HG03342 (cell line): ENCODE results near the gene DENND6B.
A peak's percentile ranks its signal among the peaks of the same experiment; 100 is the strongest.
"Not testable (repeated sequence)": the region's sequence is repeated elsewhere in the genome, so short reads cannot be mapped to it uniquely, and the experiment has no call there.

ENCODE experiments used
- ATAC-seq: cut with Tn5 transposase; IDR thresholded peaks from one replicate; pipeline ENCODE4 v1.9.1; 2021; ENCODE audit warnings: mild to moderate bottlenecking, moderate library complexity; ENCODE audit not compliant: unreplicated experiment

Gene DENND6B

DNA sequence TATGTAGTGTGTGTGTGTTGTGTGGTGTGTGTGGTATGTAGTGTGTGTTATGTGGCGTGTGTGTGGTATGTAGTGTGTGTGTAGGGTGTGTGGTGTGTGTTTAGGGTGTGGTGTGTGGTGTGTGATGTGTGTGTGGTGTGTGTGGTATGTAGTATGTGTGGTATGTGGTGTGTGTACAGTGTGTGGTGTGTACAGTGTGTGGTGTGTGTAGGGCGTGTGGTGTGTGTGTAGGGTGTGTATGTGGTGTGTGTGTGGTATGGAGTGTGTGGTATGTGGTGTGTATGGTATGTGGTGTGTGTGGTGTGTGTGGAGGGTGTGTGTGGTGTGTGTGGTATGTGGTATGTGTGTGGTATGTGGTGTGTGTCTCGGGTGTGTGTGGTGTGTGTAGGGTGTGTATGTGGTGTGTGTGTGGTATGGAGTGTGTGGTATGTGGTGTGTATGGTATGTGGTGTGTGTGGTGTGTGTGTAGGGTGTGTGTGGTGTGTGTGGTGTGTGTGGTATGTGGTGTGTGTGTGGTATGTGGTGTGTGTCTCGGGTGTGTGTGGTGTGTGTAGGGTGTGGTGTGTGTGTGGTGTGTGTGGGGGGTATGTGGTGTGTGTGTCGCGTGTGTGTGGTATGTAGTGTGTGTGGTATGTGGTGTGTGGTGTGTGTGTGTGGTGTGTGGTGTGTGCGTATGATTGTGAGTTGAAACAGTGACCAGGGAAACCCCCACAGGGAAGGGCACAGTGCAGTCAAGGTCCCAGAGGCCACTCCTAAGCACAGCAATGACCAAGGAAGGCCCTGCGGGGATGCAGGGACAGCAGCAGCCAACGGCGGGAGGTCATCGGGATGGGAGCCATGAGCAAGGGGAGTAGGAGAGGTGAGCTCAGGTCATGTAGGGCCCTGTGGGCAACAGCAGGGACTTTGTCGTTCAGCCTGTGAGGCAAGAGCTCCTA is 13.4 kb upstream of the DENND6B start:
- no peak for ATAC-seq

DNA sequence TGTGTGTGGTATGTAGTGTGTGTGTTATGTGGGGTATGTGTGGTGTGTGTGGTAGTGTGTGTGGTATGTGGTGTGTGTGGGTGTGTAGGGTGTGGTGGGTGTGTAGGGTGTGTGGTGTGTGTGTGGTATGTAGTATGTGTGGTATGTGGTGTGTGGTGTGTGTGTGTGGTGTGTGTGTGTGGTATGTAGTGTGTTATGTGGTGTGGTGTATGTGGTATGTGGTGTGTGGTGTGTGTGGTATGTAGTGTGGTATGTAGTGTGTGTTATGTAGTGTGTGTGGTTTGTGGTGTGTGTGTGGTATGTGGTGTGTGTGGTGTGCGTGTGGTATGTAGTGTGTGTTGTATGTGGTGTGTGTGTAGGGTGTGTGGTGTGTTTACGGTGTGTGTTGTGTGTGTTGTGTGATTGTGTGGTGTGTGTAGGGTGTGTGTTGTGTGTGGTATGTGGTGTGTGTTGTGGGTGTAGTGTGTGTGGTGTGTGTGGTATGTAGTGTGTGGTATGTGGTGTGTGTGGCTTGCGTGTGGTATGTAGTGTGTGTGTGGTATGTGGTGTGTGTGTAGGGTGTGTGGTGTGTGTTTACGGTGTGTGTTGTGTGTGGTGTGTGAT is 12.1 kb upstream of the DENND6B start:
- ATAC-seq: no peak

DNA sequence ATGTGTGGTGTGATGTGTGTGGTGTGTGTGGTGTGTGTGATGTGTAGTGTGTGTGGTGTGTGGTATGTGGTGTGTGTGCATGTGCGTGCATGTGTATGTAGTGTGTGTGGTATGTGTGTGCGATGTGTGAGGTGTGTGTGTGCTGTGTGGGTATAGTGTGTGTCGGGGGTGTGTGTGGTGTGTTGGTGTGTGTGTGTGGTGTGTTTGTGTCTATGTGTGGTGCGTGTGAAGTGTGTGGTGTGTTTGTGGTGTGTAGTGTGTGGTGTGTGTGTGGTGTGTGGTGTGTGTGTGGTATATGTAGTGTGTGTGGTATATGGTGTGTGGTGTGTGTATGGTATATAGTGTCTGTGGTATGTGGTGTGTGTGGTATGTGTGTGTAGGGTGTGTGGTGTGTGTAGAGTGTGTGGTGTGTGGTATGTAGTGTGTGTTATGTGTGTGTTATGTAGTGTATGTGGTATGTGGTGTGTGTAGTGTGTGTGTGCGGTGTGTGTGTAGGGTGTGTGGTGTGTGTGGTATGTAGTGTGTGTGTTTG is 11.3 kb upstream of the DENND6B start:
- ATAC-seq: no peak

DNA sequence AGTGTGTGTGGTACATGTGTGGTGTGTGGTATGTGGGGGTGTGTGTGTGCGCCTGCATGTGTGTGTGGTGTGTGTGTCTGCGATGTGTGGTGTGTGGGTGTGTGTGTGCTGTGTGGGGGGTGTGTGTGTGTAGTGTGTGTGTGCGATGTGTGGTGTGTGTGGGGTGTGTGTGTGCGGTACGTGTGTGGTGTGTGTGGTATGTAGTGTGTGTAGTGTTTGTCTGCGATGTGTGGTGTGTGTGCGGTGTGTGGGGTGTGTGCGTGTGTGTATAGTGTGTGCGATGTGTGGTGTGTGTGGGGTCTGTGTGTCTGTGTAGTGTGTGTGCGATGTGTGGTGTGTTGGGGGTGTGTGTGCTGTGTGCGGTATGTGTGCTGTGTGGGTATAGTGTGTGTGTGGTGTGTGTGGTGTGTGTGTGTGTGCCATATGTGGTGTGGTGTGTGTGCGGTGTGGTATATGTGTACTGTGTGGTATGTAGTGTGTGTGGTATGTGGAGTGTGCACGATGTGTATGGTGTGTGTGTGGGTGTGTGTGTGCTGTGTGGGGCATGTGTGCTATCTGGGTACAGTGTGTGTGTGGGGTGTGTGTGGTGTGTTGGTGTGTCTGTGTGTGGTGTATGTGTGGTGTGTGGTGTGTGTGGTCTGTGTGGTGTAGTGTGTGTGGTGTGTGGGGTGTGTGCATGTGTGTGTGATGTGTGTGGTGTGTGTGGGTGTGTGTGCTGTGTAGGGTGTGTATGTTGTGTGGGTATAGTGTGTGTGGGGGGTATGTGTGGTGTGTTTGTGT is 10.6 kb upstream of the DENND6B start:
- no peak for ATAC-seq

DNA sequence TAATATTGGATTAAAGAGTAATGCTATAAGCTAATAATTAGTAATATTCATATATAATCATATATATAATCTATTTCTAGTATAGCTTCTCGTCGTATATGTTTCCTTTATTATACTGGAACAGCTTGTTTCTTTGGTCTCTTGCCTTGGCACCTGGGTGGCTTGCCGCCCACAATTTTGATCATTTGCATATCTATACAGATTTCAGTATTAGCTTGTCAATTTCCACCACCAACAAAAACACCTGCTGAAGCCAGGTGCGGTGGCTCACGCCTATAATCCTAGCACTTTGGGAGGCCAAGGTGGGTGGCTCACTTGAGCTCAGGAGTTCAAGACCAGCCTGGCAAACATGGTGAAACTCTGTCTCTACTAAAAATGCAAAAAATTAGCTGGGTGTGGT is 7.6 kb upstream of the DENND6B start:
- ATAC-seq: not testable (repeated sequence)

DNA sequence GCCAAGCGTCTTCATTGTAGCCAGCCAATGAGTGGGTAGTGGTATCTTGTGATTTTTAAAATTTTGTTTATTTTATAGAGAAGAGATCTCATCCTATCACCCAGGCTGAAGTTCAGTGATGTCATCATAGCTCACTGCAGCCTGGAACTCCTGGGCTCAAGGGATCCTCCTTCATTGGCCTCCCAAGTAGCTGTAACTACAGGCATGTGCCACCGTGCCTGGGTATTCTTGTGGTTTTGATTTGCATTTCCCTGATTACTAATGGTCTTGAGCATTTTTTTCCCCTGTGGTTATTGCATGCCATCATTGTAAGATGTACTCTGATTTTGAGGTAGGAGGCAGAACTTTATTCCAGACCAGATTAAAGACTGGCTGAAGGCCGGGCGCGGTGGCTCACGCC is 2.4 kb upstream of the DENND6B start:
- no peak for ATAC-seq

DNA sequence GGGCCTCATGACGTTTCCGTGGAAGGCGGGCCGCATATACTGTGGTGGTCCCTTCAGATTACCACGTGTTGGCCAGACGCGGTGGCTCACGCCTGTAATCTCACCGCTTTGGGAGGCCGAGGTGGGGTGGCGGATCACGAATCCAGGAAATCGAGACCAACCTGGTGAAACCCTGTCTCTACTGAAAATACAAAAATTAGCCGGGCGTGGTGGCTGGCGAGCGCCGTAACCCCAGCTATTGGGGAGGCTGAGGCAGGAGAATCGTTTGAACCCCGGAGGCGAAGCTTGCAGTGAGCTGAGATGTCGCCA is 853 bp upstream of the DENND6B start:
- ATAC-seq: no peak

DNA sequence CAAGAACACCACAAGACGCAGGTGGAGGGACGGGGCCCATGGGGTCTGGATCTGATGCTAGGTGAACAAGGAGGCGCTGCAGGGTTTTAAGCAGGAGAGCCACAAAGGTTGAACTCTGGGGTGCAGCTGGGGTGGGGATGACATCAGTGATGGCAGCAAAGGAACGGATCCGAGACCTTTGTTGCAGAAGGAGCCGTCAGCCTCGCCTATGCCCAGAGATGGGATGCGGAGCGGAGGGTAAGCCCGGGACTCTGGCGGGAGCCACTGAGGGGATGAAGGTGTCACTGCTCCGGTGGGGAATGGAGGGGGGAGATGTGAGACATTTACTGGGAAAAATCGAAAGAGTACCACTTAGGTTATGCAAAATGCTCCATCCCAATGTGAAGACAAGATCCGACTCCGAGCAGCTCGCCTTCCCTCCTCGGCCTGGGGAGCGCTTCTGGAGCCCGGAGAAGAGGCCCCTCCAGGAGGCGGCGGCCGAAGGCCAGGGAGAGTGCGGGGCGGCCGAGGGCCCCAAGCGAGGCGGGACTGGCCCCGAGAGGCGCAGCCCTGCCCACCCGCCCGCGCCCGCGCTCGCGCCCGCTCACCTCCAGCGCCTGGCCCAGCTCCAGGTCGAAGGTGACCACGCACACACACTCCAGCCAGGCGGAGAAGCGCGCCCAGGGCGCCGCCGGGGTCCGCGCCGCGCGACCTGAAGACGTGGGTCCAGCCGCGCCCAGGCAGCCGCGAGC is 422 bp downstream of the DENND6B start:
- peak; percentile 11 for ATAC-seq

DNA sequence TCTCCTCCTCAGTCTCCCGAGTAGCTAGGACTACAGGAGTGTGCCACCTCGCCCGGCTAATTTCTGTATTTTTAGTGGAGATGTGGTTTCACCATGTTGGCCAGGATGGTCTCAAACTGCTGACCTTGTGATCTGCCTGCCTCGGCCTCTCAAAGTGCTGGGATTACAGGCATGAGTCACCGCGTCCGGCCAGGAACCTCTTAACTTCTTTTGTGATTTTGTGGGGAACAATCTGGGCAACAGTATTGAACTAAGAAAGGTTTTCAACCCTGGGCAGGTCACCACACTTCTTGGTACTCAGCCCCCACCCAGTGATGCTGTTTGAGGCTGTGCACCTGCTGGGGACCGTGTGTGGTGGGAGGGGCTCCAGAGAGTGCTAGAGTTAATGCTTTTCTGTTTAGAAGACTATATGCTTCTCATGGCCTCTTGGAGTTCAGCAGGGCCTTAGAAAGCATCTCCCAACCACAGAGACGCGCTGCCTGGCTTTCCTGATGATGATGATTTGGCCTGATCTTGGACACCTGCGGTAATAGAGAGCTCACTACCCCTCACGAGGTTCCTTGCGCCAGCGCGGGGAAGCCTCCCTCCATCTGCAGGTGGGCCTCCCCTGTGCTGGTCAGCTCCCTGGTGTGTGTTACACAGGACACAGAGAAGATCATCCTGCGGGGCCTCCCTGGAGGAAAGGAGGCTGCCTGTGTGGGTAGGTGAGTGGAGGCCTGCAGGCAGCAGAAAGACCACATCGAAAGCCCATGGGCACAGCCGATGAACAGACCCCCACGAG is 1.2 kb downstream of the DENND6B start:
- no peak for ATAC-seq

DNA sequence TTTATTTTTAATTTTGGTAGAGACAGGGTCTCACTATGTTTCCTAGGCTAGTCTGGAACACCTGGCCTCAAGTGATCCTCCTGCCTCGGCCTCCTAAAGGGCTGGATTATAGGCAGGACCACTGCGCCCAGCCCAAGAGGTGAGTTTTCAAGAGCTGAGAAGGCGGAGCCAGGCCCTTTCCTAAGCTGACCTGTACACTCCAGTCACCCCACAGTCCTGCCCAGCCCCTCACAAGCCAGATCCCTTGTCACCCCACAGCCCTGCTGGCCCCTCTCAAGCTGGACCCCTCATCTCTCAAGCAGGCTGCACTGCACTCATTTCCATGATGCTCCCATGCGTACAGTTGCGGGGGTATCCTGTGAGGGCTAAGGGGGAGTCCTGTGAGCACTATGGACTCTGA is 2.9 kb downstream of the DENND6B start:
- no peak for ATAC-seq

DNA sequence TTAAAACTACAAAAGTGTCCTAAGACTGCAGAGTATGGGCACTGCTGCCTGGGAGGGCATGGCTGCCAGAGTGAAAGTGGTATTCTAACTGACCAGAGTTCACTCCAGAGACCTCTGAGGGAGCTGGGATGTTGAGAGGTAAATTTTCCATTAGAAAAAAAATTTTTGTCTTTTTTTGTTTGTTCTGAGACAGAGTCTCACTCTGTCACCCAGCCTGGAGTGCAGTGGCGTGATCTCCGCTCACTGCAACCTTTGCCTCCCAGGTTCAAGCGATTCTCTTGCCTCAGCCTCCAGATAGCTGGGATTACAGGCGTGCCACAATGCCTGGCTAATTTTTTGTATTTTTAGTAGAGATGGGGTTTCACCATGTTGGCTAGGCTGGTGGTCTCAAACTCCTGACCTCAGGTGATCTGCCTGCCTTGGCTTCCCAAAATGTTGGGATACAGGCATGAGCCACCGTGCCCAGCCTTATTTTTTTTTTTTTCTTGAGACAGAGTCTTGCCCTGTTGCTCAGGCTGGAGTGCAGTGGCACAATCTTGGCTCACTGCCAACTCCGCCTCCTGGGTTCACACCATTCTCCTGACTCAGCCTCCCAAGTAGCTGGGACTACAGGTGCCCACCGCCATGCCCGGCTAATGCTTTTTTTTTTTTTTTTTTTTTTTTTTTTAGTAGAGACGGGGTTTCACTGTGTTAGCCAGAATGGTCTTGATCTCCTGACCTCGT is 4.3 kb downstream of the DENND6B start:
- not testable (repeated sequence) for ATAC-seq

DNA sequence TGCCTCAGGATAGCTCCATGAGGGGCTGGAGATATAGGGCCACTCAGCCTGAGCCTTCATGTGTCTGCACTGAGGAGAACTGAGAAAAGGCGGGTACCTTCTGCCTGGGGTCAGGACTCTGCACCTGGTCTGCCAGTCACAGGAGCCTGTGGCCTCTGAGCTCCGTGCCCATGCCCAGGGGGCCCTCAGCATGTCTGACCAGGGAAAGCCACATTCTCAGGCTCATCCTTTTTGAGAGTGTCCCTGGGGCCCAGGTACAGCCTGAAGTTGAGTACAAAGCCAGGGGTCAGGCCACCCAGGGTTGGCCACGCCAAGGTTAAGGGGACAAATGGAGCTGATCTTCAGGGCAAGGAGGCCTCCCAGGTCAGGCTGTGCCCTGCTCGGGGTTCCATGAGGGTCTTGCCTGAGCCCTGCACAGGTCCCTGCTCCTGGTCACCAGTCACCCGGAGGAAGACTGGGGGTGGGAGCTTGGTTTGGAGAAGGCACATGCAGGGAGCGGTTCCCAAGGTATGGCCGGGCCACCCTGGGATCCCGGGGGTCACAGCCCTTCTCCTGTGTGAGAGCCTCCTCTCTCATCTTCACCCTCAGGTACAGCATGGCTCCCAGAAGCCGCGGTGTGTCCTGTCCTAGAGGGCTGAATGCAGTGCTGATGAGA is 6.0 kb downstream of the DENND6B start:
- ATAC-seq: no peak

DNA sequence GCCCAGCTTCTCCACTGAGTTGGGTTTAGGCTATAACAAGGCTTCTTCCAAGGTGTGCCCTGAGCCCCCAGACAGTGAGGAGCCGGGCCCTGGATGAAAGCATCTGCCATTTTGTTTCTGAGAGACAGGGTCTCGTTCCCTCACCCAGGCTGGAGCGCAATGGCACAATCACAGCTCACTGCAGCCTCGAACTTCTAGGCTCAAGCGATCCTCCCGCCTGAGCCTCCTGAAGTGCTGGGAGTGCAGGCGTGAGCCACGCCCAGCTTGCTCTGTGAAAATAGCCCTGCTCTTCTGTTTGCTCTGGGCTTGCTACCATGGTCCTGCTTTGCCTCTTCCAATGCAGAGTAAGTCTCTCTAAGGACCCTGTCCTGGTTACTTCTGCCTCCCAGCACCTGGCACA is 6.7 kb downstream of the DENND6B start:
- no peak for ATAC-seq

DNA sequence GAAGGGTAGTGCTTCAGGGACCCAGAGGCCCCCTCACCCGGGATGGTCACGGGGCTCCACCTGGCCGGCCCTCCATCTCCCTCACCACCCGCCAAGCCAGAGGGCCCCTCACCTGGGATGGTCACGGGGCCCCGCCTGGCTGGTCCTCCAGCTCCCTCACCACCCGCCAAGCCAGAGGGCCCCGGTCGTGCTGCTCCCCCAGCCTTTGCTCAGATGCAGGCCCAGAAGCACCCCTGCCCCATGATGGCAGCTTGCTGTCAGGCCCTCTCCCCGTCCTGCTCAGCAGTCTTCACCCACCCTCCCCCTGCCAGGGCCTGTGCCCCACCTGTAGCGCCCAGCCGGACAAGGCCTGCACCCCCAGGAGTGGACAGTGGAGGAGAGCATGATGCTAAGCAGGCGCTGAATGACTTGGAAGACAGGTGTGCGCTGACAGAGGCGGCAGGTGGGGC is 7.3 kb downstream of the DENND6B start:
- no peak for ATAC-seq

DNA sequence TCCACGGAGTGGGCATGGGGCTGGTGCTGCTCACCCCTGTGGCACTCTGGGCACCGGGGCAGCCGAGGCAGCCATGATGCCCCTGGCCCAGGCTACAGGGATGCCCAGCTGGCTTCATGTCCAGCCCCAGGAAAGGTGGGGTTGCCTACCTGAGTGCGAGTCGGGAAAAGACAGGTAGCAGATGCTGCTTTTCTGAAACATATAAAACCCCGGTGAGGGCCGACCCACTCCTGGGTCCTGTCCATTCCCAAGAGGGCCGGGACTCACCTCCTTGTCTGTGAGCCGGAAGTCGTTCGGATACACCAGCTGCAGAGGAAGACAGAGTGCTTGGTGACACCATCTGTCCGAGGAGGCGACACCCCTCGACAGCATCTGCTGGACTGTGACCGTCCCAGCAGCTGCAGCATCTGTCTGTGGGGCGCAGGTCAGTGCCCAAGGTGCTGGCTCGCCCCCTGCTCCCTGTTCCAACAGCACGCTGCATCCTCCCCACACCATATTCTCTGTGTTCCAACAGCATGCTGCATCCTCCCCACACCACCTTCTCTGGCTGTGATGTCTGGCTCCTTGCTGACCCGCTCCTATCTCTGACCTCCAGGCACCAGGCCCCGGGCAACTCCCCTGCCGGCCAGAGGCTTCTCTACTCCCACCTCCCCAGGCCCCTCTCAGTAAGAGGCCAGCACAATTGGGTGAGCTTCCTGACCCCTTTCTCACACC is 8.0 kb downstream of the DENND6B start:
- no peak for ATAC-seq

DNA sequence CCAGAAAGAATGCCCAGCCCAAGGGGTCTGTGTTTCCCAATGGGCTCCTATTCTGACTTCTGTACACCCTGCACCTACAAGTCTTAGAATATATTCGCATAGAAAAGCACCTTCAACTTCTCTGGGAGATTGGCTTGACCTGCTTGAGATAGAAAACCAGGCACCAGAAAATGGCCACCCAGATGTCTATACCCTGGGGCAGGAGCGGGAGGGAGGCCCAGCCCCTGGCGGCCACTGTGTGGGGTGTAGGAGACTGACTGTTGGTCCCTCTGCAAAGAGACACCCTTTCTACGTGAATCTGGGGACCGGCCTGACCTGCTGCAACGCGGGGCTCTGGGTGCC is 8.5 kb downstream of the DENND6B start:
- ATAC-seq: no peak

DNA sequence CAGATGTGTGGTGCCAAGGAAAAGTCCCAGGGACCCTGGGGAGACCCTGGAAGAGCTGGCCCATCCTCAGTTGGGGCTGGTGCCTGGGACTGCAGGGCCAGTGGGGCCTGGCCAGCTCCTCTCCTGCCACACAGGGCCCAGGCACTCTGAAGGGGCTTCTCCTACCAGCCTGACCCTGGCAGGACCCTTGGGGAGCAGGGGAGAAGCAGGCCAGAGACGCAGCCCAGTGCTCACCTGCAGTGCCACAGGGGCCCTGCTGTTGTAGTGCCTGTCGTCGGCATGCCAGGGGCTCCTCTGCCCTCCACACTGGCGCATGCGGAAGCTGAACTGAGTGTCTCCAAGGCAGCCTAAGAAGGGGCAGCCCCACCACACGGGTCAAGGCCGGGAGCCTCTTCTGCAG is 9.1 kb downstream of the DENND6B start:
- no peak for ATAC-seq

DNA sequence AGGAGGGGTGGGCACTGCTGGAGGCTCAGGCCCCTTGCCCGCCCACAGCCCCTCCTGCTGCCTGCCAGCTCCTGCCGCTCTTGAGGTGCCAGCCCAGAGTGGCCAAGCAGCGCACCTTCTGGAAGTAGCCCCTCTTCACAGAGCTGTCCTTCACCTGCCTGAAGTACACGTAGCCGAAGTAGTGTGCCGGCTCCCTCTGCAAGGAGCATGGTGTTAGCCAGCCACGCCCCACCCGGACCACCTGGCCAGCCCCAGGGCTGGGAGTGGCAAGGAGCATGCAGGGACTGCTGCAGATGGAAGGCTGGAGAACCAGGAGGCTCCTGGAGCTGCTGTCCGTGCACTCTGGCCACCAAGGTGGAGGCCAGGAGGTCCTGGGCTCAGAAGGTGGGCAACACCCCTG is 9.6 kb downstream of the DENND6B start:
- no peak for ATAC-seq
